Stimulated activated CD4-positive, alpha-beta T cell treated with anti-CD3 and anti-CD28 coated beads, Interleukin-4, amount 100 ng/mL, for 1 hour (primary cell): ENCODE data around the gene SEC23B.

ENCODE experiments used
- DNase-seq: peaks from one replicate; pipeline ENCODE4 v3.0.0-alpha.2; 2020

The SEC23B gene

GRCh38 chr20:18527339-18527738, 19.6 kb downstream of the SEC23B start:
- DNase-seq = no peak

- DNase-seq = no peak
Observed at GRCh38 chr20:18527836-18528235, 20.1 kb downstream of the SEC23B start.

DNA sequence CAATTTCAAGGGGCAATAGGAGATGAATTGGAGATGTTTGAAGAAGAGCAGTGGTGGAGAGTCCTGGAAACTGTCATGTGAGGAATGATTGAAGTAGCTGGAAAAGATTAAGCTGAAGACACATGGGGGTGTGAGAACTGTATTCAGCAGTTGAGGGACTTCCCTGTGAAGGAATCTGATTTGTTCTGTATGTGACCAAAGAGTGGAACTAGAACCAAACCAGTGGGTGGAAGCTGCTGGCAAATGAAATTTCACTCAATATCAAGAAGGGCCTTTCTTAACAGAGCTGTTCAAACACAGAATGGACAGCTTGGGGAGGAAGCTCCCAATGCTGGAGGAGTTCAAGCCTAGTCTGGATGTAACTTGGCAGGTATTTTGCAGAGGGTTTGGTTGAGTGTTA, 21.3 kb downstream of the SEC23B start:
- no peak for DNase-seq

DNA sequence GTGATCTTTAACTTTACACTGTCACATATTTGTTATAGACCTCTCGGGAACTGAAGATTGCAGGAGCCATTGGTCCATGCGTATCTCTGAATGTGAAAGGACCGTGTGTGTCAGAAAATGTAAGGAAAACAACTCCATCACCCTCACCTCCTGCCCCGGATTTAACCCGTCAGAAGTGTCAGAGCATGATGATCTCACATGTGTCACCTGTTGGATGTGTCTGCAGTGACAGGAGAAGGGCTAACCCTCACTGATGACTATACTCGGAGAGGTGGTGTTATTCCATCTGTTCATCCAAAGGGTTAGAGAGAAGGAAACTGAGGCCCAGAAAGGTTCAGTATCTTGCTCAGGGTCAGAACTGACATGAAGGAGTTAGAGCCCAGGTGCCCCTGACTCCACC, 24.9 kb downstream of the SEC23B start:
- DNase-seq = no peak

GRCh38 chr20:18533491-18533890, 25.8 kb downstream of the SEC23B start:
- DNase-seq = no peak

GRCh38 chr20:18533978-18534644, 26.4 kb downstream of the SEC23B start:
- no peak for DNase-seq

GRCh38 chr20:18537651-18538050, 29.9 kb downstream of the SEC23B start:
- no peak for DNase-seq

GRCh38 chr20:18541741-18542140, 34.0 kb downstream of the SEC23B start:
- DNase-seq = no peak

GRCh38 chr20:18543216-18543615, 35.5 kb downstream of the SEC23B start:
- no peak for DNase-seq

DNA sequence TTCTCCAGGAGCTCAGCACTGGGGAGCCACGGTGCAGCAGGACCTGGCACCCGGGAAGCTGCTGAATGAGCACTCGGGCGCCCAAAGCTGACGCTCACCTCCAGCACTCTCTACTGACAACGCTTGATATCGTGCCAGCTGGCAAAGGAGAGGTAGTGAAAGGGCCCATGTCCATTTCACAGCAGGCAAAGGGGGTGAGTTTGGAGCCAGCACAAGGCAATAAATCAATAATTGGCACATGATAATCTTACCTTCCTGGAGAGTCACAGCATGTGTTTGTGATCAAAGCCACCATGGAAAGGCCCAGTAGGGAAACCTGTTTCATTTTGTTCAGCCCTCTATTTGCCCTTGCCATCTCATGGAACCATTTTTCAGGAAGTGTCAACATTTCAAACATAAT, 36.2 kb downstream of the SEC23B start:
- no peak for DNase-seq

DNA sequence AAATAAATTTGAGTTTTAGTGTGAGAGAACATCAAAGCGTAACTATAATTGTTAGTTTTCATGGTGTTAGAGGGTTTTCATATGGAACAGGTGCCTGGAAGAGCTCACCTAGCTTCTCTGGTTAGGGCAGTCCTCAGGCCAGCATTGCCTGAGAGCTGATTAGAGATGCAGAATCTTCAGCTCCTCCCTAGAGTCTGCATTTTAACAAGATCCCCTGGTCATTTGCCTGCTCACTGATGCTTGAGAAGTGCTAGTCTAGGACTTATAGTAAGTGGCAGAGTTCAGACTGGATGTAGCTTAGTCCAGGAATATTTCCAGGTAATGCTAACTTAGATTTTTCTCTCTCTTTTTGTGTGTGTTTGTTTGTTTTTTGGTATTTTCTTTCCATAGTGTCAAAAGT, 37.8 kb downstream of the SEC23B start:
- no peak for DNase-seq

- no peak for DNase-seq
Observed at GRCh38 chr20:18548465-18548864, 40.7 kb downstream of the SEC23B start.

- no peak for DNase-seq
Observed at GRCh38 chr20:18553746-18554145, 46.0 kb downstream of the SEC23B start.

- DNase-seq = peak; percentile 96
Observed at GRCh38 chr20:18566892-18567738, 59.4 kb downstream of the SEC23B start, which contains the start of gene SMIM26. TSS of gene SMIM26 (plus strand) at chr20:18567432. CDS start at chr20:18567479, 47 bp downstream.

- DNase-seq = no peak
Observed at GRCh38 chr20:18567739-18568091, 60.0 kb downstream of the SEC23B start.

- DNase-seq = no peak
Observed at GRCh38 chr20:18571009-18571408, 63.3 kb downstream of the SEC23B start.

DNA sequence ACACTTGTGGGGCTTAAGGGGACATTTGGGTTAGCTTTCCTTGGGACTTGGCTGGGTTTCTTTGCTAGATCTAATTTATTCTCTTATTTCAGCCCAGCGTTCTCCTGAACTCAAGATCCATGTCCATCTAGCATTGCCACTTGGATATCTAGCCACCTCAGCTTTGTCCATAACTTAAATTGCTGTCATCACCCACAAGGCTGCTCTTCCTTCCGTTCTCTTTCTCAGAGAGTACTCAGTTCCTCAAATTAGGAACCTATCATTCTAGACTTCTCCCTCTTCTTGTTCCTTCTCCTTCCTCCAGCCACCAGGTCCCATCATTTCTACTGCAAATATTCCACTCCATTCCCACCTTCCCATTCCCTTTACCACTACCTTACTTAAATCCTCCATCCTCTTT, 63.8 kb downstream of the SEC23B start:
- no peak for DNase-seq

GRCh38 chr20:18577942-18578341, 70.2 kb downstream of the SEC23B start:
- DNase-seq = no peak

- DNase-seq = no peak
Observed at GRCh38 chr20:18578581-18578980, 70.8 kb downstream of the SEC23B start.

DNA sequence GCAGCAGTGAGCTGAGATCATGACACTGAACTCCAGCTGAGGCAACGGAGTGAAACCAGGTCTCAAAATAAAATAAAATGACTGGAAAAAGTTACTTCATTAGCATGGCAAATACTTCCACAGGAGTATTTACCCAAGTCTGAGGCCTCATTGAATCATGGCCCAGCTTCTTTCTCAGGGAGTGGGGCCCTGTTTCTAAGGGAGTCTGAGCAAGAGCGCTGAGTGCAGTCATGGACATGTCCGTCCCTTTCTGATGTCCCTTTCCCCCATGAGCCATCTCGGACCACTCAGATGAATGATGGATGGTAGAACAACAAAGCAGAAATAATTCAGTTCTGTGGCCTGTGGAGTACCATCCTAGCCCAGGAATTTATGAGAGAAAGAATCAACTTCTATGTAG, 72.3 kb downstream of the SEC23B start:
- DNase-seq = no peak

DNA sequence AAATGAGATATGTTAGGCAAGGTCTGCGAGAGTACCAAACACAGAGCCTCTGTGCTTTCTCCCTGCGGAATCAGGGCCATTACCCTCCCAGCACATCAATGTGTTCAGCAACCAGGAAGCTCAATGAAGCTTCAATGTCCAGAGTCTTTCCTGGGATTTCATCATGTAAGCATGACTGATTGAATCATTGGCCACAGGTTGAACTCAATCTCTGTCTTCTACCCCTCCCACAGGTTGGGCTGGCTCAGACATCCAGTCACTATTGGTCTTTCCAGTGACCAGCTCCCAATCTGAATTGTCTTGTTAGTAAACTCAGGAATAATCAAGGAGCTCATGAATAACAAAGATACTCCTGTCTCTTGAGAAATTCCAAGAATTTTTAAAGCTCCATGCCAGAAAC, 77.4 kb downstream of the SEC23B start:
- no peak for DNase-seq

DNA sequence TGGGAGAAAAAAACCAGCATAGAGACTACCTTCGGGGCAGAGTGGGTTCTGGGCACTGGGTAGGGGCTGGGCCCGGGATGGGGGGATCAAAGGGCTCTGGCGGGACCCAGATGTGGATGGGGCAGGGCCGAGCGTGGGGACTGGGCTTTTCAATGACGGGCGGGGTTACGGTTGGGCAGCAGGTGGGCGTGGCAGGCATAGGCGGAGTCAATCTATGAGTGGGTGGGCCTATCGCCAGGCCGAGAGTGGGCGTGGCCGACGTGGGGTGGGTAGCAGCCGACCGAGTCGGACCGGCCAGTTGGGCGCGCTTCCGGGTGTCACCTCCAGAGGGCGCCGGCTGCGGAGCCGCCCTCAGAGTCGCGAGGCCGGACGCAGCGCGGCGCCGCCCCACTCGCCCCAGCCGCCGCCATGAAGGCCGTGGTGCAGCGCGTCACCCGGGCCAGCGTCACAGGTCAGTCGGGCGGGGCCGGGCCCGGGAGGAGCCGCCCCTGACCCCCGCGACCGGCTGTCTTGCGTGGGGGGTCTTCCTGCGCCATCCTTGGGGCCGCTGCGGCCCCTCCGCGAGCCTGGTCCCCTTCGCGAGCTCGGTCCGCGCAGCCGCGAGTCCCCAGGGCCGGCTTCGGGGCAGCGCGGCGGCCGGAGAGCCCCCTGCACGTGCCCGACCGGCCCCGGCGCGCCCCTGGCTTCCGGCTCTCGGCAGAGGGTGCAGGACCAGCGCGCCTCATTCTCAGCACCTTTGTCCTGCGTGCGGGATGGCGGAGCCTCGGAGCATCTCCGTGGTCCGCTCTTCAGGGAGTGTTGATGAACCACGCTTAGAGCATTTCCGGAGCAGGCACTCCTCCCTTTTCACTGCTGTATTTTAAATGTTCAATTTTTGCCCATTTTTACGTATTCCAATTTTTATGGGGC, 80.2 kb downstream of the SEC23B start, which contains the start of gene DTD1:
Gene DTD1 (plus strand): TSS at position 390 of the 909 bp plus-strand sequence. CDS start 19 bp downstream, at position 409.
- peak; percentile 85 for DNase-seq

DNA sequence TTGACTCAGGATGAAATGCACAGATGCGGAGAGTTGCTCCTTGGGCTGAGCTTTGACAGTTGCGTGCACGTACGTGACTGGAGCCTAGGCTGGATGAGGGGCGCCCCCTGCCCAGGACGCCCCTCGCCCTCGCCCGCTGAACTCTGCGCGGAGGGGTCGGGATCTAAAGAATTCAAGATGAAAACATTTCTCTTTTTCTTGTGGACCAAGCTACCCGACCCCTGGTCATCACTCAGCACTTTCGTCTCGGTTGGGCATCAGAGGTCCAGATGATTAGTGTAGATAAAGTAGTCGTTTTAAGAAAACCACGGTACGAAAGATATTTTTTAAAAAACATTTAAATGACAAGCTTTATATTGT, 80.8 kb downstream of the SEC23B start:
- DNase-seq = no peak
